Mesenchymal stem cell (in vitro differentiated cells and primary cell): Measurements from ENCODE around the gene FOXR2. TPM values are rescaled to one million over a fixed set of nuclear protein-coding genes. Genes with fewer than 3 reads are reported as not detected.

Experiments used
- DNase-seq: peaks from one replicate; pipeline ENCODE4 v3.0.0-alpha.2; 2013
- H2AFZ ChIP-seq: one replicate; pipeline ENCODE4 v1.6.1; 2013; ENCODE audit warnings: low read depth, mild to moderate bottlenecking, control low read depth, inconsistent platforms, low read length, moderate library complexity
- H2AK5ac ChIP-seq: 2 replicates; pipeline ENCODE4 v1.6.1; 2013; ENCODE audit warnings: low read length, moderate library complexity, mild to moderate bottlenecking, inconsistent platforms; ENCODE audit not compliant: severe bottlenecking
- H2BK120ac ChIP-seq: one replicate; pipeline ENCODE4 v1.6.1; 2013; ENCODE audit warnings: low read depth, mild to moderate bottlenecking, inconsistent platforms, low read length, moderate library complexity
- H2BK12ac ChIP-seq, 2 experiments: one replicate each; pipeline ENCODE4 v1.6.1; 2013; ENCODE audit warnings: inconsistent platforms in 2 of 2, low read length in 2 of 2, mild to moderate bottlenecking in 2 of 2, moderate library complexity in 2 of 2, control low read depth in 1 of 2
- H2BK15ac ChIP-seq: one replicate; pipeline ENCODE4 v1.6.1; 2013; ENCODE audit warnings: mild to moderate bottlenecking, low read depth, inconsistent platforms; ENCODE audit not compliant: poor library complexity, severe bottlenecking
- H2BK5ac ChIP-seq: 2 replicates; pipeline ENCODE4 v1.6.1; 2013; ENCODE audit warnings: low read depth, mild to moderate bottlenecking, low read length, control low read depth, inconsistent platforms; ENCODE audit not compliant: poor library complexity, severe bottlenecking
- H3K14ac ChIP-seq, 2 experiments: one replicate each; pipeline ENCODE4 v1.6.1; 2013; ENCODE audit warnings: inconsistent platforms in 2 of 2, low read length in 2 of 2, control low read depth in 1 of 2, mild to moderate bottlenecking in 1 of 2, moderate library complexity in 1 of 2
- H3K18ac ChIP-seq, 2 experiments: one replicate each; pipeline ENCODE4 v1.6.1; 2013; ENCODE audit warnings: inconsistent platforms in 2 of 2, low read length in 2 of 2, control low read depth in 1 of 2, low read depth in 1 of 2, mild to moderate bottlenecking in 1 of 2
- H3K23ac ChIP-seq, 2 experiments: one replicate each; pipeline ENCODE4 v1.6.1; 2013; ENCODE audit warnings: inconsistent platforms in 2 of 2, low read length in 2 of 2, mild to moderate bottlenecking in 2 of 2, moderate library complexity in 2 of 2, control low read depth in 1 of 2
- H3K27ac ChIP-seq: 2 replicates; pipeline ENCODE4 v1.5.1; 2013; ENCODE audit warnings: mild to moderate bottlenecking, moderate library complexity, low read length, control low read depth, inconsistent platforms; ENCODE audit not compliant: poor library complexity, severe bottlenecking
- H3K27me3 ChIP-seq, 2 experiments: 2 replicates each; pipeline versions ENCODE4 v1.6.1 to v1.7.0; 2013; ENCODE audit warnings: low read length in 2 of 2, mild to moderate bottlenecking in 2 of 2, moderate library complexity in 2 of 2, control low read depth in 1 of 2, inconsistent platforms in 1 of 2; ENCODE audit not compliant: control insufficient read depth in 1 of 2, insufficient read depth in 1 of 2
- H3K36me3 ChIP-seq, 2 experiments: 2 replicates each; pipeline versions ENCODE4 v1.6.1 to v1.7.0; 2013; ENCODE audit warnings: low read length in 2 of 2, control low read depth in 1 of 2, inconsistent platforms in 1 of 2, low read depth in 1 of 2, mild to moderate bottlenecking in 1 of 2; ENCODE audit not compliant: insufficient read depth in 2 of 2, control insufficient read depth in 1 of 2
- H3K4ac ChIP-seq, 2 experiments: one replicate each; pipeline ENCODE4 v1.6.1; 2013; ENCODE audit warnings: inconsistent platforms in 2 of 2, low read length in 2 of 2, mild to moderate bottlenecking in 2 of 2, moderate library complexity in 2 of 2, control low read depth in 1 of 2, low read depth in 1 of 2
- H3K4me1 ChIP-seq: 2 replicates; pipeline ENCODE4 v1.6.1; 2013; ENCODE audit warnings: low read depth, low read length, control low read depth; ENCODE audit not compliant: control insufficient read depth, insufficient read depth
- H3K4me2 ChIP-seq: 2 replicates; pipeline ENCODE4 v1.6.1; 2013; ENCODE audit warnings: low read length, mild to moderate bottlenecking, inconsistent platforms; ENCODE audit not compliant: poor library complexity, severe bottlenecking
- H3K4me3 ChIP-seq, 2 experiments: 2 replicates each; pipeline versions ENCODE4 v1.5.1 to v1.7.0; 2013; ENCODE audit warnings: low read length in 2 of 2, mild to moderate bottlenecking in 2 of 2, control low read depth in 1 of 2, low read depth in 1 of 2; ENCODE audit not compliant: insufficient read depth in 1 of 2
- H3K79me1 ChIP-seq: replicated peaks from 2 replicates; pipeline ENCODE4 v1.6.1; 2013; ENCODE audit warnings: mild to moderate bottlenecking, control low read depth, low read length, inconsistent platforms; ENCODE audit not compliant: poor library complexity, severe bottlenecking
- H3K9ac ChIP-seq: 2 replicates; pipeline ENCODE4 v1.7.0; 2013; ENCODE audit warnings: mild to moderate bottlenecking, low read length, moderate library complexity
- H3K9me3 ChIP-seq: 2 replicates; pipeline ENCODE4 v1.7.0; 2013; ENCODE audit warnings: mild to moderate bottlenecking, low read length; ENCODE audit not compliant: control insufficient read depth
- H4K8ac ChIP-seq: one replicate; pipeline ENCODE4 v1.6.1; 2013; ENCODE audit warnings: inconsistent platforms, mild to moderate bottlenecking, low read length, moderate library complexity
- H4K91ac ChIP-seq: one replicate; pipeline ENCODE4 v1.6.1; 2013; ENCODE audit warnings: mild to moderate bottlenecking, low read length, inconsistent platforms
- WGBS: methylation state at CpG from one replicate; pipeline ENCODE4 v1.1.7; 2013; ENCODE audit warnings: mixed read lengths; 5-methylcytosine and 5-hydroxymethylcytosine counted together
- polyA plus RNA-seq, 2 experiments: library from polyadenylated mRNA; stranded (reverse); fragments of 200-250 nt; gene quantifications; one replicate each; pipeline ENCODE4 v1.2.3, GENCODE V29; 2013

Gene FOXR2
- not detected for polyA plus RNA-seq (2013, experiment 1 of 2)
- not detected for polyA plus RNA-seq (2013, experiment 2 of 2)

- Histone ChIP-seq H3K9me3 (peaks cover 10% of the 10 kb centered on the region), H3K36me3 (no peaks in the 10 kb centered on the region), H3K27ac (no peak within 1 kb of the TSS), H3K18ac (no peak within 1 kb of the TSS), H2BK12ac (no peak within 1 kb of the TSS), H2BK15ac (no peak within 1 kb of the TSS), H3K4me1 (no peaks in the 10 kb centered on the region), H3K27me3 (peaks cover 0 to 14% of the 10 kb centered on the region in 2 experiments), H3K79me1 (no peaks in the 10 kb centered on the region), H3K4me2 (no peak within 1 kb of the TSS), H3K14ac (no peak within 1 kb of the TSS), H3K4me3 (no peak within 1 kb of the TSS), H3K23ac (no peak within 1 kb of the TSS), H4K8ac (no peak within 1 kb of the TSS), H4K91ac (no peak within 1 kb of the TSS), H3K4ac (no peak within 1 kb of the TSS), H2AFZ (no peak within 1 kb of the TSS), H2BK5ac (no peak within 1 kb of the TSS), H3K9ac (no peak within 1 kb of the TSS), H2AK5ac (no peak within 1 kb of the TSS), H2BK120ac (no peak within 1 kb of the TSS)
- no CpG with 5 or more reads among the region's 1 CpG for WGBS
- no peak for DNase-seq
Observed at GRCh38 chrX:55623100-55623499, at the start of gene FOXR2. TSS of gene FOXR2 (plus strand) at chrX:55623400. CDS start at chrX:55623712, 312 bp downstream.

GRCh38 chrX:55579115-55579514, 44.1 kb upstream of the FOXR2 start:
- H3K4ac ChIP-seq = no peak overlapping the region
- no peak overlapping the region for H2BK15ac ChIP-seq
- H3K4me3 ChIP-seq = no peak overlapping the region
- peaks cover 6% of the 10 kb centered on the region for H3K9me3 ChIP-seq
- H2BK120ac ChIP-seq = no peak overlapping the region
- no peak overlapping the region for H2BK12ac ChIP-seq
- no peak overlapping the region for H4K8ac ChIP-seq
- H3K18ac ChIP-seq = no peak overlapping the region
- no peak overlapping the region for H3K23ac ChIP-seq
- H3K36me3 ChIP-seq = no peaks in the 10 kb centered on the region
- H3K4me1 ChIP-seq = no peaks in the 10 kb centered on the region
- no peak overlapping the region for H2AK5ac ChIP-seq
- H3K9ac ChIP-seq = no peak overlapping the region
- no peak overlapping the region for H2AFZ ChIP-seq
- H3K27ac ChIP-seq = no peak overlapping the region
- no peak overlapping the region for H4K91ac ChIP-seq
- DNase-seq = no peak
- H3K14ac ChIP-seq = no peak overlapping the region
- no peaks in the 10 kb centered on the region for H3K27me3 ChIP-seq
- no peak overlapping the region for H3K4me2 ChIP-seq
- no peak overlapping the region for H2BK5ac ChIP-seq
- no peaks in the 10 kb centered on the region for H3K79me1 ChIP-seq

- Histone ChIP-seq H3K4me3 (no peak overlapping the region), H3K4ac (no peak overlapping the region), H3K4me1 (no peaks in the 10 kb centered on the region), H2AFZ (no peak overlapping the region), H2BK12ac (no peak overlapping the region), H3K23ac (no peak overlapping the region), H2BK120ac (no peak overlapping the region), H3K4me2 (no peak overlapping the region), H3K27ac (no peak overlapping the region), H4K91ac (no peak overlapping the region), H3K14ac (no peak overlapping the region), H3K27me3 (no peaks in the 10 kb centered on the region), H2AK5ac (no peak overlapping the region), H3K18ac (no peak overlapping the region), H3K36me3 (no peaks in the 10 kb centered on the region), H3K79me1 (no peaks in the 10 kb centered on the region), H2BK5ac (no peak overlapping the region), H3K9ac (no peak overlapping the region), H3K9me3 (peaks cover 6% of the 10 kb centered on the region), H4K8ac (no peak overlapping the region), H2BK15ac (no peak overlapping the region)
- WGBS = no CpG with 5 or more reads among the region's 1 CpG
- no peak for DNase-seq
Observed at GRCh38 chrX:55582447-55582846, 40.8 kb upstream of the FOXR2 start.

- Histone ChIP-seq H3K9me3 (peaks cover 7% of the 10 kb centered on the region), H3K79me1 (no peaks in the 10 kb centered on the region), H2AFZ (no peak overlapping the region), H3K36me3 (no peaks in the 10 kb centered on the region), H3K4me1 (no peaks in the 10 kb centered on the region), H4K8ac (no peak overlapping the region), H2BK120ac (no peak overlapping the region), H3K14ac (no peak overlapping the region), H2BK5ac (no peak overlapping the region), H3K4me3 (no peak overlapping the region), H4K91ac (no peak overlapping the region), H3K23ac (no peak overlapping the region), H2BK15ac (no peak overlapping the region), H2BK12ac (no peak overlapping the region), H3K27me3 (no peaks in the 10 kb centered on the region), H3K9ac (no peak overlapping the region), H3K4ac (no peak overlapping the region), H3K4me2 (no peak overlapping the region), H3K27ac (no peak overlapping the region), H3K18ac (no peak overlapping the region), H2AK5ac (no peak overlapping the region)
- no peak for DNase-seq
- 78% methylated on average over 5 of the region's 5 CpGs for WGBS
Observed at GRCh38 chrX:55593296-55593695, 29.9 kb upstream of the FOXR2 start.
